Duodenal mucosa (tissue), 2 donors: ENCODE measurements around the gene TCF7L1.
"Not testable (repeated sequence)": the region's sequence is repeated elsewhere in the genome, so short reads cannot be mapped to it uniquely, and the experiment has no call there.

ENCODE experiments used
- H3K27ac ChIP-seq: one replicate; pipeline ENCODE4 v1.7.0; 2013; ENCODE audit warnings: low read depth, low read length
- H3K27me3 ChIP-seq, 2 donors: one replicate each; pipeline ENCODE4 v1.7.0; 2013; ENCODE audit warnings: low read length in 2 of 2, control low read depth in 1 of 2; ENCODE audit not compliant: insufficient read depth in 2 of 2, control insufficient read depth in 1 of 2
- H3K36me3 ChIP-seq, 2 donors: one replicate each; pipeline ENCODE4 v1.7.0; 2013; ENCODE audit warnings: low read length in 2 of 2, control low read depth in 1 of 2; ENCODE audit not compliant: insufficient read depth in 2 of 2, control insufficient read depth in 1 of 2
- H3K4me1 ChIP-seq, 2 donors: one replicate each; pipeline ENCODE4 v1.7.0; 2013; ENCODE audit warnings: low read length in 2 of 2, control low read depth in 1 of 2; ENCODE audit not compliant: insufficient read depth in 2 of 2, control insufficient read depth in 1 of 2
- H3K4me3 ChIP-seq, 2 donors: one replicate each; pipeline ENCODE4 v1.7.0; 2013; ENCODE audit warnings: low read length in 2 of 2, low read depth in 1 of 2
- H3K9ac ChIP-seq, 2 donors: one replicate each; pipeline ENCODE4 v1.7.0; 2013; ENCODE audit warnings: low read length in 2 of 2, low read depth in 1 of 2
- H3K9me3 ChIP-seq, 2 donors: one replicate each; pipeline ENCODE4 v1.7.0; 2013; ENCODE audit warnings: low read length in 2 of 2, control low read depth in 1 of 2; ENCODE audit not compliant: control insufficient read depth in 1 of 2

TCF7L1 gene

DNA sequence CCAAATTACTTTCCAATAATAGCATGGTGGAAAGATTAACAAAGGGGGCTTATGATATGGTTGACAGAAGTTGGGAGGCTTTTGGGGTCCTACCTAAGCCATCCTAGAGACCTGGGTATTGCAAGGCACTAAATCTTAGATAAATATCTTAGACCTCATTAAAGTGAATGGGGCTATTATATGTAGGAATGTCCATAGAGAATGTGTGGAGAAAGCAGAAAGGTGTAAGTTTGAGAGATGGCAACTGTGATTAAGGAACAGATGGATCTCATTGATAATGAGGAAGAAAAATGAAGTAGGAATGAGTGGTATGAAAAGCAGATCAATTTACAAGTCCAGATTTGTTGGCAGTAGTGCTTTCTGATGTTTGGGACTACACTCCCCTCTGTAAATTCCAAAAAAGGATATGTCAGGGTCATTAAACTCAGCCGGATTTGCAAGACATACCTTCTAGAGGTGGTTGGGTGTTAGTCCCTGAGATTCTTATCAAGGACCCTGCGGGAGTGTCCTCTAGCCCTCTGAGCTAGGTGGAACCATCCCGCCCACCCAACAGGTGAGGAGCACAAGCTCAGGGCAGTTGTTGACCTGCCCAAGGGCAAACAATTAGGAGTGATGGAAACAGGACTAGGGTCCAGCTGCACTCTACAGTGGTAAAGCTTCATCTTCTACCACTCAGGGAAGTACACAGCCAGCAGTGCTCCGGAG is 12.1 kb downstream of the TCF7L1 start:
- Histone ChIP-seq H3K4me3 (no peak overlapping the region), H3K27me3 (no peaks in the 10 kb centered on the region), H3K36me3 (no peaks in the 10 kb centered on the region), H3K9me3 (no peaks in the 10 kb centered on the region), H3K9ac (no peak overlapping the region), H3K27ac (no peak overlapping the region), H3K4me1 (peaks cover 0 to 8% of the 10 kb centered on the region in 2 donors)

DNA sequence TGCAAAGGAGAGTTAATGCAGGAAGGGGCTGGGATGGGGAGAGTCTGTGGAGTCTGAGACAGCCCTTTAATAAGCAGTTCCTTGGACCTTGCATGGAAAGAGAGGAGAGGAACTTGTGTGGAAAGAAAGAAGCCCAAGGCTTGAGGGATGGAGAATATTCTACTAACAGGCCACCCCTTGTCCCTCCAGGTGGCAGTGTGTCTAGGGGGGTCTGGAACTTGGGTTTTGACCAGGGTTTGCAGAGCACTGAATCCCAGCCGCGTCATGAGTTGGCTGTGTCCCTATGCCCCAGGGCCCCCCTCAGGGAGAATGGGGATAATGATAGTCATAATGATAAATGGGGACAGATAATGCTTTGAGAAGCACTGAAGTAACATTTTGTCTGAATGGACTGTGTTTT is 15.0 kb downstream of the TCF7L1 start:
- Histone ChIP-seq H3K27ac (no peak overlapping the region), H3K9me3 (no peaks in the 10 kb centered on the region), H3K9ac (no peak overlapping the region), H3K4me3 (no peak overlapping the region), H3K36me3 (no peaks in the 10 kb centered on the region), H3K27me3 (no peaks in the 10 kb centered on the region), H3K4me1 (peaks cover 0 to 8% of the 10 kb centered on the region in 2 donors)

- no peaks in the 10 kb centered on the region for H3K4me1 ChIP-seq
- H3K9me3 ChIP-seq: no peaks in the 10 kb centered on the region
- no peak overlapping the region for H3K4me3 ChIP-seq
- H3K27me3 ChIP-seq: no peaks in the 10 kb centered on the region
- no peaks in the 10 kb centered on the region for H3K36me3 ChIP-seq
- H3K9ac ChIP-seq: no peak overlapping the region
- H3K27ac ChIP-seq: no peak overlapping the region
These were observed 17.8 kb downstream of the TCF7L1 start for GRCh38 chr2:85151026-85151425.

DNA sequence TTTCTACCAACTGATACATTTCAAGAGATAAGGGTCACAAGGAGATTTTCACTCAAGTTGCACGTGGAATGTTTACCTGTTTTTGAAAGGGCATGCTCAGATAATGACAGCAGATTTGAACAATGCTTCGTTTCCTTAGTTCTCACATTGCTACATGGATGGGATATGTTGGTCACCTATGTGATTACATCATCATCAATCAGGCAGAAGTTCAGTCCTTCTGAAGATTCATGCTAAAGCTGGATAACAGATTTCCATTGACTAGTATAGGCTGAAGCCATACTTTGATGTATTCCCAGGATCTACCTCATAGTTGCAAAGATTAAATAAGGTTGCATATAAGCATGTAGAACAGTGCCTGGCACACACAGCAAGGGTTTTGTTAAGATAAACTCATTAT is 19.7 kb downstream of the TCF7L1 start:
- no peak overlapping the region for H3K9ac ChIP-seq
- no peak overlapping the region for H3K4me3 ChIP-seq
- H3K36me3 ChIP-seq: no peaks in the 10 kb centered on the region
- H3K4me1 ChIP-seq: peaks cover 0 to 4% of the 10 kb centered on the region in 2 donors
- H3K9me3 ChIP-seq: no peaks in the 10 kb centered on the region
- H3K27me3 ChIP-seq: no peaks in the 10 kb centered on the region
- no peak overlapping the region for H3K27ac ChIP-seq

- H3K4me1 ChIP-seq: peaks cover 0 to 4% of the 10 kb centered on the region in 2 donors
- H3K27me3 ChIP-seq: no peaks in the 10 kb centered on the region
- H3K9me3 ChIP-seq: no peaks in the 10 kb centered on the region
- no peak overlapping the region for H3K9ac ChIP-seq
- H3K4me3 ChIP-seq: no peak overlapping the region
- no peak overlapping the region for H3K27ac ChIP-seq
- H3K36me3 ChIP-seq: no peaks in the 10 kb centered on the region
These were observed 21.0 kb downstream of the TCF7L1 start for GRCh38 chr2:85154048-85154753.

DNA sequence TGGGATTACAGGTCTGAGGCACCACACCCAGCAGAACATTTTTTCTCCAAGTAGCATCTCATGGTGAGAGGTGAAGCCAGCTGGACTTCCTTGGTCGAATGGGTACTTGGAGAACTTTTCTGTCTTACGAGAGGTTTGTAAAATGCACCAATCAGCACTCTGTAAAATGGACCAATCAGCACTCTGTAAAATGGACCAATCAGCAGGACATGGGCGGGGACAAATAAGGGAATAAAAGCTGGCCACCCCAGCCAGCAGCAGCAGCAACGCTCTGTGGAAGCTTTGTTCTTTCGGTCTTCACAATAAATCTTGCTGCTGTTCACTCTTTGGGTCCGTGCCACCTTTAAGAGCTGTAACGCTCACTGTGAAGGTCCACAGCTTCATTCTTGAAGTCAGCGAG is 21.9 kb downstream of the TCF7L1 start:
- not testable (repeated sequence) for H3K4me1 ChIP-seq, H3K36me3 ChIP-seq, H3K9me3 ChIP-seq, H3K27ac ChIP-seq, H3K27me3 ChIP-seq, H3K9ac ChIP-seq, H3K4me3 ChIP-seq

DNA sequence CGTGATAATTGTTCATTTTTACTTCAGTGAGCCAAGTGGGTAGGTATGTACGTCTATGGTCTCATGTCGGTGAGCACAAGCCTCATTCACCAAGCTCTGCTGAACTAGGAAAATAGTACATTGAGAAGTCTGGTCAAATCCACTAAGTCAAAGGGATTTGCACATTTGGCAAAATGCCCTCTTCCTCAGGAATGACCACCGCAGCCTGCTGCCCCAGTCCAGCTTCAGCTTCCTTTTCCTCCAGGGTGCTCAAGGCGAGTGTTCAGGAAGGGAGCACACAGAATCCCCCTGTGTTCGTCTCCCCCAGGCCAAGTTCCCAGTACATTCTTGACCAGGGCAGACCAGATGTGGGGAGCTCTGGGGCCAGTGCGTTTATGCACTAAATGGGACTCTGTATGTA is 23.0 kb downstream of the TCF7L1 start:
- Histone ChIP-seq H3K27ac (no peak overlapping the region), H3K4me1 (peaks cover 0 to 4% of the 10 kb centered on the region in 2 donors), H3K9me3 (no peaks in the 10 kb centered on the region), H3K27me3 (no peaks in the 10 kb centered on the region), H3K4me3 (no peak overlapping the region), H3K36me3 (no peaks in the 10 kb centered on the region), H3K9ac (no peak overlapping the region)

DNA sequence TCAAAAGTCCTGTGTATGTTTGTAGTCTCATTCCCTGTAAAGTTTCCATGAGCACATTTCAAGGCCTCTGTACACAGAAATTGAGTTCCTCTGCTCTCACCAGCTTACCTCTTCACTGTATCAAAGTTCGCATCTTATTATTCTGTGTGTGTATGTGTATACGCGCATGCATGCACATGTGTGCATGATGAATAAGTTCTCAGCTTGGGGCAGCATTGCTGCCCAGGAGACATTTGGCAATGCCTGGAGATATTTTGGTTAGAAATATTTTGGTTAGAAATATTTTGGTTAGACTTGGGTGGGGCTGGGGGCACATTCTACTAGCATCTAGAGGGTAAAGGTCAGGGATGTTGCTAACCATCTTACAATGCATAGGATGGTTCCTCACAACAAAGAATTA is 23.4 kb downstream of the TCF7L1 start:
- Histone ChIP-seq H3K4me3 (no peak overlapping the region), H3K36me3 (no peaks in the 10 kb centered on the region), H3K9ac (no peak overlapping the region), H3K27ac (no peak overlapping the region), H3K4me1 (peaks cover 0 to 4% of the 10 kb centered on the region in 2 donors), H3K27me3 (no peaks in the 10 kb centered on the region), H3K9me3 (no peaks in the 10 kb centered on the region)

- H3K27ac ChIP-seq: no peak overlapping the region
- no peaks in the 10 kb centered on the region for H3K9me3 ChIP-seq
- H3K4me3 ChIP-seq: no peak overlapping the region
- no peaks in the 10 kb centered on the region for H3K27me3 ChIP-seq
- H3K9ac ChIP-seq: no peak overlapping the region
- H3K4me1 ChIP-seq: peaks cover 0 to 4% of the 10 kb centered on the region in 2 donors
- no peaks in the 10 kb centered on the region for H3K36me3 ChIP-seq
These were observed 24.2 kb downstream of the TCF7L1 start for GRCh38 chr2:85157345-85157744.

- Histone ChIP-seq H3K27me3 (no peaks in the 10 kb centered on the region), H3K36me3 (no peaks in the 10 kb centered on the region), H3K4me1 (peaks cover 0 to 4% of the 10 kb centered on the region in 2 donors), H3K9ac (no peak overlapping the region), H3K4me3 (no peak overlapping the region), H3K27ac (no peak overlapping the region), H3K9me3 (no peaks in the 10 kb centered on the region)
These were observed 25.5 kb downstream of the TCF7L1 start for GRCh38 chr2:85158559-85159273.
